Cardiac muscle cell (in vitro differentiated cells and primary cell): ENCODE results near the gene STRN3. TPM values are rescaled to one million over a fixed set of nuclear protein-coding genes. Genes with fewer than 3 reads are reported as not detected.

Experiments
- DNase-seq, 2 donors: peaks; one replicate each; pipeline versions ENCODE4 v3.0.0 to v3.0.0-alpha.2; 2010 to 2017; ENCODE audit warnings: low read depth in 1 of 2, low spot score in 1 of 2
- H3K27ac ChIP-seq: fragments of 200-600 bp; sonication (generic); 2 replicates; pipeline ENCODE4 v1.5.1; 2016
- H3K27me3 ChIP-seq: fragments of 200-600 bp; sonication (generic); 2 replicates; pipeline ENCODE4 v1.6.0; 2016; ENCODE audit warnings: control low read depth
- H3K36me3 ChIP-seq: fragments of 200-600 bp; sonication (generic); 2 replicates; pipeline ENCODE4 v1.5.1; 2016; ENCODE audit warnings: control low read depth
- H3K4me1 ChIP-seq: fragments of 200-600 bp; sonication (generic); 2 replicates; pipeline ENCODE4 v1.8.1; 2017; ENCODE audit warnings: low read depth, mild to moderate bottlenecking, mixed run types
- H3K4me3 ChIP-seq: fragments of 200-600 bp; sonication (generic); 2 replicates; pipeline ENCODE4 v1.5.1; 2016; ENCODE audit warnings: mild to moderate bottlenecking
- H3K9me3 ChIP-seq: fragments of 200-600 bp; sonication (generic); 2 replicates; pipeline ENCODE4 v1.5.1; 2017; ENCODE audit warnings: low read depth, mild to moderate bottlenecking, control low read depth
- polyA plus RNA-seq: library from polyadenylated mRNA; unstranded; fragments of >200 nt; fragmentation: Nextera tagmentation; extraction: Ambion mirVana; gene quantifications from 2 replicates; pipeline ENCODE4 v1.2.1, GENCODE V29; 2016
- total RNA-seq: library from RNA; depleted of rRNA; stranded (reverse); fragments of >200 nt; gene quantifications from 2 replicates; pipeline ENCODE4 v1.2.3, GENCODE V29; 2016
- TF ChIP-seq, protein P1 (sequence below): IDR thresholded peaks from 2 replicates; pipeline ENCODE4 v1.5.1; 2012; ENCODE audit warnings: low read depth, mild to moderate bottlenecking, low read length

Gene STRN3, protein sequence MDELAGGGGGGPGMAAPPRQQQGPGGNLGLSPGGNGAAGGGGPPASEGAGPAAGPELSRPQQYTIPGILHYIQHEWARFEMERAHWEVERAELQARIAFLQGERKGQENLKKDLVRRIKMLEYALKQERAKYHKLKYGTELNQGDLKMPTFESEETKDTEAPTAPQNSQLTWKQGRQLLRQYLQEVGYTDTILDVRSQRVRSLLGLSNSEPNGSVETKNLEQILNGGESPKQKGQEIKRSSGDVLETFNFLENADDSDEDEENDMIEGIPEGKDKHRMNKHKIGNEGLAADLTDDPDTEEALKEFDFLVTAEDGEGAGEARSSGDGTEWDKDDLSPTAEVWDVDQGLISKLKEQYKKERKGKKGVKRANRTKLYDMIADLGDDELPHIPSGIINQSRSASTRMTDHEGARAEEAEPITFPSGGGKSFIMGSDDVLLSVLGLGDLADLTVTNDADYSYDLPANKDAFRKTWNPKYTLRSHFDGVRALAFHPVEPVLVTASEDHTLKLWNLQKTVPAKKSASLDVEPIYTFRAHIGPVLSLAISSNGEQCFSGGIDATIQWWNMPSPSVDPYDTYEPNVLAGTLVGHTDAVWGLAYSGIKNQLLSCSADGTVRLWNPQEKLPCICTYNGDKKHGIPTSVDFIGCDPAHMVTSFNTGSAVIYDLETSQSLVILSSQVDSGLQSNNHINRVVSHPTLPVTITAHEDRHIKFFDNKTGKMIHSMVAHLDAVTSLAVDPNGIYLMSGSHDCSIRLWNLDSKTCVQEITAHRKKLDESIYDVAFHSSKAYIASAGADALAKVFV
- 44.6 and 57.3 TPM in 2 replicates for total RNA-seq
- polyA plus RNA-seq, result 17.5 and 18.1 TPM in 2 replicates

DNA sequence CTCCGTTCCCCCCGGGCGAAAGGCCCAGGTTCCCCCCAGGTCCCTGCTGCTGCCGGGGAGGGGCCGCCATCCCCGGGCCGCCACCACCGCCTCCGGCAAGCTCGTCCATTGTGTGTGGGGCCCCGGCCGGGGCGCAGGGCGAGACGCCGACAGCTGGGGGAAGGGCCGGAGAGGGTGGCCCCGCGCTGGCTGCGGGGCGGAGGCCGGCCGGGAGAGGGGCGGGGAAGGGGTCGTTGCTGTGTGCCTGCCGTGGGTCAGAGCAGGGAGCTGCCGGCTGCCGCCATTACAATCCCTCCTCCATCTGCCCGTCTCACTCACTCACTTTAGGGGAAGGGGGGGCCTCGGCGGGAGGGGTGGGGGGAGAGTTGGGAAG is at the start of gene STRN3:
Gene STRN3 (minus strand): TSS at position 303 of the 373 bp plus-strand sequence. CDS start 194 bp downstream, at position 109.
- H3K9me3 ChIP-seq, result no peaks in the 10 kb centered on the region
- no peak for DNase-seq
- no peaks in the 10 kb centered on the region for H3K36me3 ChIP-seq
- TF ChIP-seq, protein P1, sequence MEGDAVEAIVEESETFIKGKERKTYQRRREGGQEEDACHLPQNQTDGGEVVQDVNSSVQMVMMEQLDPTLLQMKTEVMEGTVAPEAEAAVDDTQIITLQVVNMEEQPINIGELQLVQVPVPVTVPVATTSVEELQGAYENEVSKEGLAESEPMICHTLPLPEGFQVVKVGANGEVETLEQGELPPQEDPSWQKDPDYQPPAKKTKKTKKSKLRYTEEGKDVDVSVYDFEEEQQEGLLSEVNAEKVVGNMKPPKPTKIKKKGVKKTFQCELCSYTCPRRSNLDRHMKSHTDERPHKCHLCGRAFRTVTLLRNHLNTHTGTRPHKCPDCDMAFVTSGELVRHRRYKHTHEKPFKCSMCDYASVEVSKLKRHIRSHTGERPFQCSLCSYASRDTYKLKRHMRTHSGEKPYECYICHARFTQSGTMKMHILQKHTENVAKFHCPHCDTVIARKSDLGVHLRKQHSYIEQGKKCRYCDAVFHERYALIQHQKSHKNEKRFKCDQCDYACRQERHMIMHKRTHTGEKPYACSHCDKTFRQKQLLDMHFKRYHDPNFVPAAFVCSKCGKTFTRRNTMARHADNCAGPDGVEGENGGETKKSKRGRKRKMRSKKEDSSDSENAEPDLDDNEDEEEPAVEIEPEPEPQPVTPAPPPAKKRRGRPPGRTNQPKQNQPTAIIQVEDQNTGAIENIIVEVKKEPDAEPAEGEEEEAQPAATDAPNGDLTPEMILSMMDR, result no peak
- H3K4me3 ChIP-seq, result peak within 1 kb of the TSS; percentile 94
- no peaks in the 10 kb centered on the region for H3K27me3 ChIP-seq
- H3K27ac ChIP-seq, result peak within 1 kb of the TSS; percentile 99
- peaks cover 17% of the 10 kb centered on the region for H3K4me1 ChIP-seq

DNA sequence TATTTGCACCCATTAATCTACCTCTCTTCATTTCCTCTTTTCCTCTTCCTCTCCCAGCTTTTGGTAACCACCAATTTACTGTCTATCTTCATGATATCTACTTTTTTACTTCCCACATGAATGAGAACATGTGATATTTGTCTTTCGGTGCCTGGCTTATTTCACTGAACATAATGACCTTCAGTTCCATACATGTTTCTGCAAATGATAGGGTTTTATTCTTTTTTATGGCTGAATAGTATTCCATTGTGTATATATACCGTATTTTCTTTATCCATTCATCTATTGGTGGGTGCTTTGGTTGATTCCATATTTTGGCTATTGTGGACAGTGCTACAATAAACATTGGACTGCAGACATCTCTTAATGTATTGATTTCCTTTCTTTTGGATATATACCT is 49.0 kb upstream of the STRN3 start:
- no peaks in the 10 kb centered on the region for H3K36me3 ChIP-seq
- H3K4me1 ChIP-seq, result no peaks in the 10 kb centered on the region
- no peak overlapping the region for H3K4me3 ChIP-seq
- H3K9me3 ChIP-seq, result no peaks in the 10 kb centered on the region
- no peak overlapping the region for H3K27ac ChIP-seq
- no peaks in the 10 kb centered on the region for H3K27me3 ChIP-seq
- TF ChIP-seq, protein P1, result no peak
- no peak for DNase-seq

DNA sequence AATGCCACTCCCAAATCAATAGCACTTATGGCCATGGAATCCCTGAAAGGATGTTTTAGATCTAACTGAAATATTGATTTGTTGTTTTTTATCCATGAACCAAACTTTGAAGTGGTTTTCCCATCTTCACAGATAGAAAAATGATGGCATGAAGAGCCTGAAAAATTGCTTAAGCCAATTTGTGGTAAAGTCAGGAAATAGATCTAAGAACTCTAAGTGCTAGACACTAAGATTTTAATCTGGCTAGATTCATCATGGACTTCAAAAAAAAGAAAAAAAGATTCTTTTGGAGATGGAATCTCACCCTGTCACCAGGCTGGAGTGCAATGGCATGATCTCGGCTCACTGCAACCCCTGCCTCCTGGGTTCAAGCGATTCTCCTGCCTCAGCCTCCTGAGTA is 45.0 kb upstream of the STRN3 start:
- no peaks in the 10 kb centered on the region for H3K27me3 ChIP-seq
- no peaks in the 10 kb centered on the region for H3K36me3 ChIP-seq
- no peak overlapping the region for H3K4me3 ChIP-seq
- no peaks in the 10 kb centered on the region for H3K4me1 ChIP-seq
- H3K27ac ChIP-seq, result no peak overlapping the region
- no peaks in the 10 kb centered on the region for H3K9me3 ChIP-seq
- DNase-seq, result peak in 1 of 2 donors; percentile 7
- TF ChIP-seq, protein P1, result no peak

DNA sequence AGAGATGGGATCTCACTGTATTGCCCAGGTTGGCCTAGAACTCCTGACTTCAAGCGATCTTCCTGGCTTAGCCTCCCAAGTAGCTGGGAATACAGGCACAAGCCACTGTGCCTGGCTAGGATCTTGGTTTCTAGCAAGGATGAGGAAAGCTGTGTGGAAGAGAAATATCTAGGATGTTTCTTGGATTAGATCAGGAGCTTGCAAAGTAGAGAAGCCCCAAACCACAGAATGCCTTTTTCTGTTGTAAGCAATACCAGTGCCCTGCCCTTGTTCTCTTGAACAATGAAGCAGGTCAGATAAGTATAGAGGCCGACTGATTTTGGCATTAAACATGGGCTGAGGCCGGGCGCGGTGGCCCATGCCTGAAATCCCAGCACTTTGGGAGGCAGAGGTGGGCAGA is 44.3 kb upstream of the STRN3 start:
- Histone ChIP-seq H3K36me3 (no peaks in the 10 kb centered on the region), H3K4me1 (no peaks in the 10 kb centered on the region), H3K4me3 (no peak overlapping the region), H3K27me3 (no peaks in the 10 kb centered on the region), H3K27ac (no peak overlapping the region), H3K9me3 (no peaks in the 10 kb centered on the region)
- TF ChIP-seq, protein P1, result no peak
- DNase-seq, result peak in 1 of 2 donors; percentile 95

DNA sequence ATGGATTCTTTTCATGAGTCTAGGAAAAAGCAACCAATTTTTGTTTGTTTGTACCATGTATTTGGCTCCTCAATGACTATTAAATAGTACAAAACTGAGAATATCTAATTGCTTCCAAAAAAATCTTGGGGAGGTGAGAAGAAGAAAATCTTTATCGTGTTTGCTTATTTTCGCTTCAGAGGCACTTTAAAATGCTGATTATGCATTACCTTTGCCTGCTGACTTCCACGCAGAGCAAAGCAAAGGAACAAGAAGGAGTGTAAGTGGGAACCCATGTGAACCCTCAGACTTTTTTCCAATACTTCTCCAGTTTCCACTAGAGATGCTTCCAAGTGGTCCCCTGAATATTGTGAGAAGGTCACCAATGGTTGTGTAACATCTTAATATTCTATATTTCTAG is 43.2 kb upstream of the STRN3 start:
- Histone ChIP-seq H3K27ac (no peak overlapping the region), H3K9me3 (no peaks in the 10 kb centered on the region), H3K4me3 (no peak overlapping the region), H3K36me3 (no peaks in the 10 kb centered on the region), H3K4me1 (no peaks in the 10 kb centered on the region), H3K27me3 (no peaks in the 10 kb centered on the region)
- no peak for DNase-seq
- TF ChIP-seq, protein P1, result no peak
